22Rv1 (cell line): ENCODE measurements around the gene NMNAT2.

Experiments
- CTCF ChIP-seq: fragments of 450-650 bp; IDR thresholded peaks from 2 replicates; pipeline ENCODE4 v1.5.1; 2017; ENCODE audit warnings: mild to moderate bottlenecking
- ZFX ChIP-seq: fragments of 450-650 bp; IDR thresholded peaks from 2 replicates; pipeline ENCODE4 v1.6.1; 2017; ENCODE audit warnings: antibody characterized with exemption, borderline replicate concordance

GRCh38 chr1:183330335-183330734 lies 87.8 kb downstream of the NMNAT2 start:
- TF ChIP-seq CTCF (no peak), ZFX (no peak)
